VCaP (cell line): ENCODE measurements around the gene ITGA11.

Experiments used
- H3K27ac ChIP-seq: fragments of 450-650 bp; 2 replicates; pipeline ENCODE4 v1.5.1; 2017
- TF ChIP-seq, protein P1 (sequence below): fragments of 450-650 bp; conservative IDR thresholded peaks from 2 replicates; pipeline ENCODE4 v1.5.1; 2017; ENCODE audit warnings: mild to moderate bottlenecking, moderate library complexity

ITGA11 gene

DNA sequence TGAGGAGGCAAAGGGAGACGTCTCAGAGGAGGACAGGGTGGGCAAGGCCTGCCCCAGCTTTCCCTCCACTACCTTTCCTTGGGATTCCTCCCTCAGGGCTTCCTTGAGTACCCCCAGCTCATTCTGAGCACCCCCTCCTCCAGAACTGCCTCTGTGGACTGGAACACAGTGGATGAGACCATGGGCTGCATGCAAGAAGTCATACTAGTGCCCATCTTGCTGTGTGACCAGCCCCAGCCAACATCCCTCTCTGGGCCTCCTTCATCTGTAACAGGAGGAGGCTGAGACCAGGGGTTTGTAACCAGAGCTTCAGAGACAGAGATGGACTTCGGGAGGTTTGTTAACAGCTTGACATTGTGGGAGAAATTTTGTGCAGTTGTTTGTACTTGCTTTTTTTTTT, 128.8 kb downstream of the ITGA11 start:
- TF ChIP-seq, protein P1, sequence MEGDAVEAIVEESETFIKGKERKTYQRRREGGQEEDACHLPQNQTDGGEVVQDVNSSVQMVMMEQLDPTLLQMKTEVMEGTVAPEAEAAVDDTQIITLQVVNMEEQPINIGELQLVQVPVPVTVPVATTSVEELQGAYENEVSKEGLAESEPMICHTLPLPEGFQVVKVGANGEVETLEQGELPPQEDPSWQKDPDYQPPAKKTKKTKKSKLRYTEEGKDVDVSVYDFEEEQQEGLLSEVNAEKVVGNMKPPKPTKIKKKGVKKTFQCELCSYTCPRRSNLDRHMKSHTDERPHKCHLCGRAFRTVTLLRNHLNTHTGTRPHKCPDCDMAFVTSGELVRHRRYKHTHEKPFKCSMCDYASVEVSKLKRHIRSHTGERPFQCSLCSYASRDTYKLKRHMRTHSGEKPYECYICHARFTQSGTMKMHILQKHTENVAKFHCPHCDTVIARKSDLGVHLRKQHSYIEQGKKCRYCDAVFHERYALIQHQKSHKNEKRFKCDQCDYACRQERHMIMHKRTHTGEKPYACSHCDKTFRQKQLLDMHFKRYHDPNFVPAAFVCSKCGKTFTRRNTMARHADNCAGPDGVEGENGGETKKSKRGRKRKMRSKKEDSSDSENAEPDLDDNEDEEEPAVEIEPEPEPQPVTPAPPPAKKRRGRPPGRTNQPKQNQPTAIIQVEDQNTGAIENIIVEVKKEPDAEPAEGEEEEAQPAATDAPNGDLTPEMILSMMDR, result no peak
- H3K27ac ChIP-seq, result no peak overlapping the region

DNA sequence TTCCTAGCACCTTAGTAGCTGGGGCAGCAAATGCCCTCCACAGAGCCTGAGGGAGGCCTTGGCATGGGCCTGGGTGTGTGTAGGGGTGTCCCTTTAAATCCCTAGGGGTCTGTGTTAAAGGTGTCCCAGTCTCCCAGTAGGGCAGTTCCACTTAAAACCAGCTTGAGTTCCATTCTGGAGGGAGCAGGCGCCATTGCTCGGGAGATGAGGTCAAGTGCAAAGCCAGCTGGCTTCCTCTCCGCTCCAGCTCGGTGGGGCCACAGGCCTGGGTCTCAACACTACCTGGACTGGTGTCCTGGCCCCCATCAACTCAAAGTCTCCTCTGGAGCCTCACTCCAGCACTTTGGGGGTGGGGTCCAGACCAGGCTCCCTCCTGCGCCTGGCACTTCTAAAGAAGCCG, 129.2 kb downstream of the ITGA11 start:
- H3K27ac ChIP-seq, result no peak overlapping the region
- TF ChIP-seq, protein P1, result no peak

DNA sequence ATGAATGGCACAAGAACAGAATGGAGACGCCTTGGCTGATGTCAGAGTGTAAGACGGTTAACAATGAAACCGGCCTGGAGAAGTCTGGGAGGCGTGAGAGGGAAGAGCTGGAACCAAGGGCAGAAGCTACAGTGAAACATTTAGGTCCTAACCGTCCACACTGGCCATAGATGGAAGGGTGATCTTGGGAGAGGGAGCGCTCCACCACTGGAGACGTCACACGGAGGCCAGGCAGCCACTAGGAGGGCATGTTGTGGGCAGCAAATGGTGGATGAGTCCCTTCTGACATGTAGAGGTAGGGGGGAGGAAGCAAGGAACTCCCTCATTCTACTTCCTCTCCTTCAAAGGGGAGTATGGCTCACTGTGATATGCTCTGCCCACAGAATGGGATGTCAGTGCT, 130.7 kb downstream of the ITGA11 start:
- no peak overlapping the region for H3K27ac ChIP-seq
- TF ChIP-seq, protein P1, result no peak

DNA sequence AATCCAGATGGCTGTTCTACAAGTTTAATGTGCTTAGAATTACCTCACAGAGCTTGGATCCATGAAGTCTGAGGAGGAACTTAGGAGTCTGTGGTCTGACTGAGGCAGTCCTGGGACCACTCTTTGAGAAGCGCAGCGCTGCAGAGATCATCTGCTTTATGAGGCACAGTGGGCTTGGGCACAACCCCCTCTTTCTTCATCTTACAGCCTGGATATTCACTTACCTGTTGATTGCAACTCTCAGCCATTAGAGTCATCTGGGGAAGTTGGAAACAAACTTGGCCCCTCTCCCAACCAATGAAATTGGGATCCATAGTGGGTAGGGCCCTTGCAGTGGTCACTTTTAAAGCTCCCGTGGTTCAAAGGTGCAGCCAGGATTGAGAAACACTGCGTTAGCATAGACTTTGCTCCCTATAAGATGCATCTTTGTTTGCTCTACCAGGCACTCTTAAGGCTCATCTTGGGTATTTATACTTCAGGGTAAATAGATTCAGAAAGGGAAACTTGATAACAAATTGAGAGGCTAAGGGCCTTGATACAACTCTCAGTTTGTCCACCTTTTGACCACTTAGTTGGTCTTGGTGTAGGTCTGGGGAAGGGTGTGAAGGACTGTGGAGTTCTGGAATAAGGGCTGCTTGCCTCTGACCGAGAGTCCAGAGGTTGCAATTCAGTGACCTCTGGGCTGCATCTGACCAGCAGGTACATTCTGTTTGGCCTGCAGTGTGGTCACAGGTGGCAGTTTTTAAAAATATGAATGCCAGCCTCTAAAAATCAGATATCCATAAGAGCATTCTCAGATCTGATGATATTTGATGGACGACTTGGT, 131.6 kb downstream of the ITGA11 start:
- TF ChIP-seq, protein P1, result no peak
- H3K27ac ChIP-seq, result no peak overlapping the region

DNA sequence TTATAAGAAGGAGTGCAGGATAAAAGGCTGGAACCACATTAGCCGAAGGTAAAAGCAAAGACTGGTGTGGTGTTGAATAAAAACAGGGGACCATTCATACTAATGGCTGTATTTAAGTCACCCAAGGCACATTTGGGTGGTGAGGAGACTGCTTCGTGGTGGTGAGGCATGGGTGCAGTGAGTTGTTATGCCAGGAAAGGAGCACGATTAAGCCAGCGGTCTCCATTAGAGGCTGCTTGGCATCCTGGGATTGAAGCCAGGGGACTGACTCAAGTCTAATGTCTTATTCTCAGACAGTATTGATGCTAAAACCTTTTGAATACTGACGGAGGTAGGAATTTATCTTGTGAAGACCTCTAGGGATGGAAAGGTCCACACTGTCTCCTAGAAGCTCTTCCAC, 132.5 kb downstream of the ITGA11 start:
- TF ChIP-seq, protein P1, result no peak
- no peak overlapping the region for H3K27ac ChIP-seq

DNA sequence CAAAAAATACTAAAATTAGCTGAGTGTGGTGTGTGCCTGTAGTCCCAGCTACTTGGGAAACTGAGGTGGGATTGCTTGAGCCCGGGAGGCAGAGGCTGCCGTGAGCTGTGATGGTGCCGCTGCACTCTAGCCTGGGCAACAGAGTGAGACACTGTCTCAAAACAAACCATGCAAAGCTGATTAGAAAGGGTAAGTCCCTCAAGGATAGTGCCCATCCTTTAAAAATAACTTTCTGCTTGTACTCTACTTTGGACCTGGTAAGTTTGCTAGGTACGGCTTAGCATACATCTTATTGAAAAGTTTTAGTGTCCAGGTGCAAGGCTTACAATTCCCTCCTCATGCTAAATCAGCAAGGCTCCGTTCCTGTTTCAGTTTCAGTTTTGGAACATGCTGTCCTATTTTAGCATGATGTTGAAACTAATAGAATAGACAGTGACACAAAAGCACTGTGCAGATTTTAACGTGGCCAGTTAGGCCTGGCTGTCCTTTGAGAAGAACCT, 133.0 kb downstream of the ITGA11 start:
- TF ChIP-seq, protein P1, result no peak
- no peak overlapping the region for H3K27ac ChIP-seq

DNA sequence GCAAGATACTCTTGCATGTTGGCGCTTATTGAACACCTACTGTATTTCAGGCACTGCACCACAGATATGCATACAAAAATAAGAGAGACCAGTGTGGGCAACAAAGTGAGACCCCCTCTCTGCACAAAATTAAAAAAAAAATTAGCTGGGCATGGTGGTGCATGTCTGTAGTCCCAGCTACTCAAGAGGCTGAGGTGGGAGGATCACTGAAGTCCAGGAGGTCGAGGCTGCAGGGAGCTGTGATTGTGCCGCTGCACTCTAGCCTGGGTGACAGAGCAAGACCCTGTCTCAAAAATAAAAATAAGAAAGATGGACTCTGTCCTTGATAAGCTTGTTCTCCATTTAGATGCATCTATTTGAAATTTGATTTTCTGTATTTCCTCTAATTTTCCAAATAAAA, 133.6 kb downstream of the ITGA11 start:
- no peak overlapping the region for H3K27ac ChIP-seq
- TF ChIP-seq, protein P1, result no peak
